Muscle layer of colon (tissue), 2 donors: ENCODE data around the gene SORBS1.

Experiments
- H3K27ac ChIP-seq: one replicate; pipeline ENCODE4 v1.7.0; 2013; ENCODE audit warnings: low read depth, mild to moderate bottlenecking, low read length, moderate library complexity
- H3K27me3 ChIP-seq, 2 donors: one replicate each; pipeline ENCODE4 v1.7.0; 2013; ENCODE audit warnings: low read length in 2 of 2, mild to moderate bottlenecking in 2 of 2; ENCODE audit not compliant: insufficient read depth in 2 of 2, control insufficient read depth in 1 of 2
- H3K36me3 ChIP-seq: one replicate; pipeline ENCODE4 v1.7.0; 2013; ENCODE audit warnings: mild to moderate bottlenecking, low read length; ENCODE audit not compliant: insufficient read depth
- H3K4me1 ChIP-seq: one replicate; pipeline ENCODE4 v1.7.0; 2013; ENCODE audit warnings: mild to moderate bottlenecking, low read length; ENCODE audit not compliant: insufficient read depth
- H3K4me3 ChIP-seq, 2 donors: one replicate each; pipeline ENCODE4 v1.7.0; 2013; ENCODE audit warnings: low read length in 2 of 2, low read depth in 1 of 2, mild to moderate bottlenecking in 1 of 2, moderate library complexity in 1 of 2
- H3K9ac ChIP-seq: one replicate; pipeline ENCODE4 v1.7.0; 2013; ENCODE audit warnings: low read length
- H3K9me3 ChIP-seq: one replicate; pipeline ENCODE4 v1.7.0; 2013; ENCODE audit warnings: mild to moderate bottlenecking, low read length
- donor health status: abdominal sarcoma.
- donor health status: Adenocarcinoma of cecum.

Gene SORBS1

GRCh38 chr10:95275726-95276366 lies 285.3 kb downstream of the SORBS1 start:
- Histone ChIP-seq H3K4me3 (no peak overlapping the region), H3K9ac (no peak overlapping the region)

GRCh38 chr10:95273393-95274312 lies 287.5 kb downstream of the SORBS1 start:
- H3K9me3 ChIP-seq = no peaks in the 10 kb centered on the region
- no peak overlapping the region for H3K9ac ChIP-seq
- H3K36me3 ChIP-seq = no peaks in the 10 kb centered on the region
- peaks cover 11% of the 10 kb centered on the region for H3K4me1 ChIP-seq
- H3K27me3 ChIP-seq = no peaks in the 10 kb centered on the region
- peak overlapping the region; percentile 2 for H3K27ac ChIP-seq
- no peak overlapping the region for H3K4me3 ChIP-seq

More at GRCh38 chr10:95275726-95276366, 285.3 kb downstream of the SORBS1 start:
- peaks cover 11% of the 10 kb centered on the region for H3K4me1 ChIP-seq
- no peak overlapping the region for H3K27ac ChIP-seq
- no peaks in the 10 kb centered on the region for H3K27me3 ChIP-seq
- H3K9me3 ChIP-seq = no peaks in the 10 kb centered on the region
- H3K36me3 ChIP-seq = no peaks in the 10 kb centered on the region

- Histone ChIP-seq H3K27me3 (no peaks in the 10 kb centered on the region), H3K27ac (no peak overlapping the region), H3K36me3 (no peaks in the 10 kb centered on the region), H3K4me1 (peaks cover 5% of the 10 kb centered on the region), H3K9me3 (no peaks in the 10 kb centered on the region), H3K9ac (no peak overlapping the region), H3K4me3 (no peak overlapping the region)
These were observed 292.7 kb downstream of the SORBS1 start for GRCh38 chr10:95268438-95268837.

DNA sequence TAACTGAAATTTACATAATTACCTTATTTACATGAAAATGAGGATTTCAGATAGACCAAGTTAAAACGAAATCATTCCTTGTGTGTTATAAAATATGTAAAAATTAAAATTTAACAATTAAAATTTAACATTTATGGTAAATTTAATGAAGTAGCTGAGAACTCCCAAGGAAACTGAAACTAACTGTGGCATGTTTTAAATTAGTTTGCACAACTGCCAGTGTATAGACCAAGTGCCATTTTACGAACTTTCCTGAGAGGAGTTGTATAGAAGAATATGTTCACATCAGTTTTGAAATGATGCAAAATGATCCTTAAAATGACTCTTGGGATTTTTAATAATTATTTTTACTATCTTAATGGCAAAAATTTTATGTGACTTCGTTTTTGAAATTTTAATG lies 293.9 kb downstream of the SORBS1 start:
- Histone ChIP-seq H3K4me3 (no peak overlapping the region), H3K4me1 (no peaks in the 10 kb centered on the region), H3K27ac (no peak overlapping the region), H3K9ac (no peak overlapping the region), H3K27me3 (no peaks in the 10 kb centered on the region), H3K36me3 (no peaks in the 10 kb centered on the region), H3K9me3 (no peaks in the 10 kb centered on the region)

DNA sequence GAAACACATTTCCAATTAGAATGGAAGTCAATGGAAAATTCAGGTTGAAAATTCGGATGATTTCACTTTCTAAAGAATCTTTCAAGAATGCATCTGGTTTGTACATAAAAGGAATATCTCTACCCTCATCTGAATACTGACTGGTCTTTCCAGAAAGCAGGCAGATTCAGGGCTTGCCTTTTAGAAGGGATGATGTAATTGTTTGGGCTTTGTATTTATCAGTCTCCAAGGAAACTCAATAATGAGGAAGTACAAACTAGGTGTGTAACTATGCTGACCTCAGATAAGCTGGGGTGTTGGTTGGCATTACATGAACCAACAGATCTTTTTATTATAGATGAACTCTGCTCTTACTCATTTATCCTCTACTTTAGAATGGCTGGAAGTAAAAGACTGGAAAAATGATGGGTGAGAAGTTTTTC lies 294.5 kb downstream of the SORBS1 start:
- Histone ChIP-seq H3K9me3 (no peaks in the 10 kb centered on the region), H3K36me3 (no peaks in the 10 kb centered on the region), H3K27me3 (no peaks in the 10 kb centered on the region), H3K4me1 (no peaks in the 10 kb centered on the region), H3K9ac (no peak overlapping the region), H3K4me3 (no peak overlapping the region), H3K27ac (peak overlapping the region; percentile 6)

DNA sequence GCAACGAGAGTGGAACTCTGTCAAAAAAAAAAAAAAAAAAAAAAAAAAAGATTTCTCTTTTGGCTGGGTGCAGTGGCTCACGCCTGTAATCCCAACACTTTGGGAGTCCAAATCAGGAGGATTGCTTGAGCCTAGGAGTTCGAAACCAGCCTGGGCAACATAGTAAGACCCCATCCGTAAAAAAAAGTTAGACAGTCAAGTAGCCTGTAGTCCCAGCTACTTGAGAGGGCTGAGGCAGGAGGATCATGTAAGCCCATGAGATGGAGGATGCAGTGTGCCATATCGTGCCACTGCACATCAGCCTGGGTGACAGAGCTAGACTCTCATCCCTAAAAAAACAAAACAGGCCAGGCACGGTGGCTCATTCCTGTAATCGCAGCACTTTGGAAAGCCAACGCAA lies 295.6 kb downstream of the SORBS1 start:
- H3K27me3 ChIP-seq = no peaks in the 10 kb centered on the region
- H3K27ac ChIP-seq = no peak overlapping the region
- no peak overlapping the region for H3K9ac ChIP-seq
- peaks cover 4% of the 10 kb centered on the region for H3K4me1 ChIP-seq
- H3K36me3 ChIP-seq = no peaks in the 10 kb centered on the region
- no peaks in the 10 kb centered on the region for H3K9me3 ChIP-seq
- no peak overlapping the region for H3K4me3 ChIP-seq

GRCh38 chr10:95264227-95265051 lies 296.7 kb downstream of the SORBS1 start:
- no peak overlapping the region for H3K4me3 ChIP-seq
- peaks cover 6% of the 10 kb centered on the region for H3K4me1 ChIP-seq
- H3K36me3 ChIP-seq = no peaks in the 10 kb centered on the region
- H3K9ac ChIP-seq = no peak overlapping the region
- no peaks in the 10 kb centered on the region for H3K9me3 ChIP-seq
- no peaks in the 10 kb centered on the region for H3K27me3 ChIP-seq
- no peak overlapping the region for H3K27ac ChIP-seq

DNA sequence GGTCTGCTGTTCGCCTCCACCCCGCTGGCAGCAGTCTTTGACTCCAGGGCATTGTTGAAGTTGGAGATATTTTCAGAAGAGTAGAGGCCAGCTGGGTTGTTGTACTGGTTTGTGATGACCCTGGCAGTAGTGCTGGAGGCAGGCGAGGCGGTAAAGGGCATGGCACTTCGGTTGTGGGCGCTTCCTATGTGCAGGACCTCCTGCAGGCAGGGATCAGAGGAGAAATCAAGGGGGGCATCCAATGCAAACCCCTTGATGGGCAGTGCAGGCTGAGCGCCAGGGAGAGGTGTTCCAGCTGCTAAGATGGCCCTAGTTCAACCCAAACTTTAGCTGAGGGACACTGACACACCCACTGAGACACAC lies 297.3 kb downstream of the SORBS1 start:
- Histone ChIP-seq H3K4me1 (peaks cover 6% of the 10 kb centered on the region), H3K9ac (no peak overlapping the region), H3K36me3 (no peaks in the 10 kb centered on the region), H3K4me3 (no peak overlapping the region), H3K9me3 (no peaks in the 10 kb centered on the region), H3K27ac (no peak overlapping the region), H3K27me3 (no peaks in the 10 kb centered on the region)

- H3K4me1 ChIP-seq = peaks cover 6% of the 10 kb centered on the region
These were observed 298.2 kb downstream of the SORBS1 start for GRCh38 chr10:95262763-95263518.

DNA sequence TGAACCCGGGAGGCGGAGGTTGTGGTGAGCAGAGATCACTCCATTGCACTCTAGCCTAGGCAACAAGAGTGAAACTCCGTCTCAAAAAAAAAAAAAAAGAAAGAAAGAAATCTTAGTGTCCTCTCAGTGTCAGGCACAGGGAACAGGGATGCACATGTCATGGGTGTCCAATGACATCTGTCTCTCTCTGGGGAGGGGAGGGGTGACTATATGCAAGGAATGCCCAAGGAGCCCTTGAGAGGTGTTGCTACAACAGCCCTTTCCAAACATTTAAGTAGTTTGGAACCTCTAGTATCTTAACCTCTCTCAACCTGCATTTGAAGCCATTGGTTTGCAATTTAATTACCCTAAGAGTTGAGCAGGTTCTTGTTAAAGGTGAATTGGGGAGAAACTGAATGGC lies 299.2 kb downstream of the SORBS1 start:
- H3K4me3 ChIP-seq = no peak overlapping the region
- no peaks in the 10 kb centered on the region for H3K27me3 ChIP-seq
- no peaks in the 10 kb centered on the region for H3K9me3 ChIP-seq
- no peak overlapping the region for H3K9ac ChIP-seq
- H3K27ac ChIP-seq = no peak overlapping the region
- H3K36me3 ChIP-seq = no peaks in the 10 kb centered on the region
- peaks cover 6% of the 10 kb centered on the region for H3K4me1 ChIP-seq

More at GRCh38 chr10:95262763-95263518, 298.2 kb downstream of the SORBS1 start:
- Histone ChIP-seq H3K4me3 (no peak overlapping the region), H3K27ac (no peak overlapping the region), H3K9ac (no peak overlapping the region), H3K9me3 (no peaks in the 10 kb centered on the region), H3K36me3 (no peaks in the 10 kb centered on the region), H3K27me3 (no peaks in the 10 kb centered on the region)
